GM19025 (cell line): ENCODE measurements around the gene TBCEL.

Experiments
- ATAC-seq: cut with Tn5 transposase; IDR thresholded peaks from one replicate; pipeline ENCODE4 v1.9.1; 2021; ENCODE audit warnings: mild to moderate bottlenecking, low read depth, moderate library complexity; ENCODE audit not compliant: unreplicated experiment

TBCEL gene, protein sequence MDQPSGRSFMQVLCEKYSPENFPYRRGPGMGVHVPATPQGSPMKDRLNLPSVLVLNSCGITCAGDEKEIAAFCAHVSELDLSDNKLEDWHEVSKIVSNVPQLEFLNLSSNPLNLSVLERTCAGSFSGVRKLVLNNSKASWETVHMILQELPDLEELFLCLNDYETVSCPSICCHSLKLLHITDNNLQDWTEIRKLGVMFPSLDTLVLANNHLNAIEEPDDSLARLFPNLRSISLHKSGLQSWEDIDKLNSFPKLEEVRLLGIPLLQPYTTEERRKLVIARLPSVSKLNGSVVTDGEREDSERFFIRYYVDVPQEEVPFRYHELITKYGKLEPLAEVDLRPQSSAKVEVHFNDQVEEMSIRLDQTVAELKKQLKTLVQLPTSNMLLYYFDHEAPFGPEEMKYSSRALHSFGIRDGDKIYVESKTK

DNA sequence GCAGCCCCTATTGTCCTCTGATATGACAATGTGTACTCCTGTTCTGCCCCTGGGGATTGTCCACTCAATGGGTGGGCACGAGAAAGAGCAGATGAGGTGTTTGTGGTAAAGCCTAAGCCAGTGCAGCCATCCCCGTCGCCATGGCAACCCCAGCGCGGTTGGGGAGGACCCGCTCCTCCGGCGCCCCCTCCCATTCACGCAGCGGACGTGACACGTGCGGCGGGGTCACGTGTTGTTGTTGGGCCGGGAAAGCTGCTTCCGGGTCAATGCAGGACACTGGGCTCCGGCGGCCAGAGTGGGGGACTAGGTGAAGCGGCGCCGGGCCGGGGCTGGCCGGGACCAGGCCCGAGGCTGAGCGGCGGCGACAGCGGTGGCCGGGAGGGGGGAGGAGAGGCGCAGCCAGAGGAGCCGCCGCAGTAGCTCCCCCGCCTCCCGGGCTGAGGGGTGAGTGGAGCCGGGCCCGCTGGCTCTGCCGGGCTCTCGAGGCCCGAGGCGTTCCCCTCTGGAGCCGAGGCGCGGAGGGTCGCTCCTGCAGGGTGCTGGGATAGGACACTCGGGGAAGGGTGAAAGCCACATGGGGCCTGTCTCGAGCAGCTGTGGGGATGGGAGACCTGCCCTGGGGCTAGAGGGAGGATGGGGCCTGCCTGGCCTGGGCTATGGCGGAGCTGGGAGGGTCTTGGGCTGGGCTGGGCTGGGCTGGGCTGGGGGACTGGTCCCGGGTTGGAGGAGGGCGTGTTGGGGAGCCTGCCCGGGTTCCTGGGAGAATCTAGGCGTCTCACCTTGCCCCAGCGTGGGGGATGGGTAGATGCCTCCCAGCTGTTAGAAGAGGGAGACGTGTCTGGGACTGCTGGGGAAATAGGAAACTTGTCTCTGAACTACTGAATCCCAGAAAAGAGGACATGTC lies at the start of gene TBCEL:
TSS of gene TBCEL (plus strand) at position 255 of the 904 bp plus-strand sequence. CDS start 21,589 bp downstream, outside the sequence.
- peak; percentile 98 for ATAC-seq

DNA sequence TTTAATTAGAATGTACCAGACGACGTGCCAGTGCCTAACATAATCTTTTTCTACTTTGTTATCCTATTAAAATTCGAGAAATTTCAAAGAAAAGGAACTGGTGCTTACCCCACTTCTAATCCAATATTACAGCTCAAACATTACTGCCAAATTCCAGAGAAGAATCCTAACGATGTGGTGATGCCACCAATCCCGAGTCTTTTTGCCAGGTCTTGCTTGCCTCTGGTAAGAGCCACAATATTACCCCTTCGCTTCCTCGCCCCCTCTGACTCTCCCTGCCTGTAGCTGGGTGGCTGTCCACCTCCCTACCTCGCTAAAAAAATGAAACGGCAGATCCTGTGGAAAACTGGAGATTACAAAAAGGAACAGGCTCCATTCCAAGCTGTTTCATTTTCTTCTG lies 49.4 kb upstream of the TBCEL start:
- no peak for ATAC-seq

GRCh38 chr11:120974965-120975364 lies 48.9 kb upstream of the TBCEL start:
- ATAC-seq, result no peak

- no peak for ATAC-seq
These were observed 46.4 kb upstream of the TBCEL start for GRCh38 chr11:120977266-120978137.

- no peak for ATAC-seq
These were observed 45.2 kb upstream of the TBCEL start for GRCh38 chr11:120978701-120979100.

DNA sequence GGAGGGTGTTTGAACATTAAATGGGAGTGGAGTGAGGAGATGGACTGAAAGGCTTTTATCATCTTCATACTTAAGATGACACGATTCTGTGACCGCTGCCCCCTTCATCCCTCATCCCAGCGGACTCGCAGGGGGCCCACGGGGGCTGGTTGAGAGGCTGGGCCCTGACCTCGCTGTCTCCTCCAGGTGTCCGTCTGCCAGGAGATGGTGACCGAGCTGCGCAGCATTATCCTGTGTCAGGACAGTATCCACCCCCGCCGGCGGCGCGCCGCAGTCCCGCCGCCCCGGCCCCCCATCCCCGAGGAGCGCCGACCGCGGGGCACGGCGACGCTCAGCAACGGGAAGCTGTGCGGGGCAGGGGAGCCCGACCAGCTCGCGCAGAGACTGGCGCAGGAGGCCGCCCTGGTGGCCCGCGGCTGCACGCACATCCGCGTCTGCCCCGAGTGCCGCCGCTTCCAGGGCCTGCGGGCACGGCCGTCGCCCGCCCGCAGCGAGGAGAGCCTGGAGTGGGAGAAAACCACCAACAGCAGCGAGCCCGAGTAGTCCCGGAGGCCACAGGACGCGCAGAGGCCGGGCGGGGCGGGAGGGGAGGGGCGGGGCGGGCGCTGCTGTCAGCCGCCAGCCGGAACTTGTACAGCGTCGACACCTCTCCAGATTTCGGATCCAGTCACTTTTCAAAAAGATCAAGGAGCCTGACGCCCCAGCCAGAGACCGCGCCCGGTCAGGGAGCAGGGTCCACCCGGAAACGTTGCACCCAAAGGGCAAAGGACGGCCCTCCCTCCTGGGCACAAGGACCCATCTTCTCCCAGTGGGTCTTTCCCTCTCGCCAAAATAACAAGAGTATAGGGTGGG lies 38.0 kb upstream of the TBCEL start:
- ATAC-seq, result no peak

- ATAC-seq, result no peak
These were observed 35.3 kb upstream of the TBCEL start for GRCh38 chr11:120988603-120989002.

- ATAC-seq, result no peak
These were observed 31.8 kb upstream of the TBCEL start for GRCh38 chr11:120991830-120992686.

DNA sequence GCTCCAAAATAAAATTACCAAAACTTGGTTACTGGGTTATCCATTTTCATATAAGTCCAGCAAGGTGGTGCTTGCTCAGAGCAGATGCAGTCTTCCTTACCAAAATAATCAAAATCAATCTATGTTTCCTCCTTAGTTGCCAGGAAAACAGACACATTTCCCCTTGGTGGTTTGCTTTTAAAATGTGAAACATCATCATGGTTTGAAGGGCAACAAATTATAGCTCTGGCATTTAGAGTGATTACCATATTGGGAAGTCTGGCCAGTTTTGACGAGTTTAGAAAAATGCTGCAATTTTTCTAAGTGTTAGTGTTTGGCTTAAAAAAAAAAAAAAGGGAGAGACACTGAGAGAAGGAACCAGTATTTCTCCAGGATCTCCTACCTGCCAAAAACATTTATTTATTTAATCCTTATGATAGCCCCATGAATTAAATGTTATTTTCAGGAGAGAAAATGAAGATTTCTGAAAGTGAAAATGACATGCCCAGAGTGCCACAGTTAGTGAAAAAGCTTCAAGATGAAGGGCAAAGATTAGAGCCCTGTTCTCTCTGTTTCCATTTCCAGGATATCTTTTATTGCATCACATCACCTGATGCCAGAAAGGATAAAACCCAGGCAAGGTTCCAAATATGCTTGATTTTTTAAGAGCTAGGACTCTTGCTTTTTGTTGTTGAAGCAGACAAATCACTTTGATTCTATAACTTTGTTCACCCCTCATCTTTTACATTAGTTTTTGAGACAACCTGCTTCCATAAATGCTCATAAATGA lies 29.6 kb upstream of the TBCEL start:
- no peak for ATAC-seq

DNA sequence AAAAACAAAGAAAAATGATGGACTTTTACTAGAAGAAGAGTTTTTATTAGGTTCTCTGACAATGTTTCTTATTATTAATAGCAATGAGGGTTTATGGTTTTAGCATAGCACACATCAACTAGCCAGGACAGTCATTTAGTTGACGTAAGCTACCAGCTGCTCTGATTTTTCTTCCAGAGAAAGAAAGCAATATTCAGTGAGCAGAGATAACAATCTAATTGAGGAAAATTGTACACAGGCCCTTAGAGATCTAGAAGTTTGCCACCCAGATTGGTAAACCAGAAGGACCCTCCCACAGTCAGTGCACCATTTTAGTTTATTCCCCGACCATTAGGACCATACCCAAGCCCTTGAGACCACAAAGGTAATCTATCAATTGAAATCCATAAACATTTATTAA lies 28.7 kb upstream of the TBCEL start:
- no peak for ATAC-seq

GRCh38 chr11:120996973-120997372 lies 26.9 kb upstream of the TBCEL start:
- no peak for ATAC-seq

DNA sequence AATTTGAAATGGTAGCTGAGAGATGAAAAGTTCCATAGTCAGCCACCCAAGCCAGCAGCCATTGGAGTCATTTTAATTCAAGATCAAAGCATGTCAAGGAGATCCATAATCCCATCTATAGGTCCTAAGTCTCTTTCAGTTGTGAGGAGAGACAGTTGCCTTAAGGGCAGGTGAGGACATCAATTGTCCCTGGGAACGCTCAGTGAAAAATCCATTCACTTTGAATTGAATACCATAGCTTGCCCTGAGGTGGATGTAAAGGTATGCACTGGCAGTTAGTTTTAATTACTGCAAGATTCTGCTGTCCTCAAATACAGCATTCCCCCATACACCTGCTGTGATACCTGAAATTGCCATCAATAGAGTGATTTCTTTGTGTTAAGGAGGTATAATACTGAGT lies 25.3 kb upstream of the TBCEL start:
- no peak for ATAC-seq

- ATAC-seq, result no peak
These were observed 19.6 kb upstream of the TBCEL start for GRCh38 chr11:121004206-121004840.

GRCh38 chr11:121006922-121007321 lies 17.0 kb upstream of the TBCEL start:
- ATAC-seq, result no peak

DNA sequence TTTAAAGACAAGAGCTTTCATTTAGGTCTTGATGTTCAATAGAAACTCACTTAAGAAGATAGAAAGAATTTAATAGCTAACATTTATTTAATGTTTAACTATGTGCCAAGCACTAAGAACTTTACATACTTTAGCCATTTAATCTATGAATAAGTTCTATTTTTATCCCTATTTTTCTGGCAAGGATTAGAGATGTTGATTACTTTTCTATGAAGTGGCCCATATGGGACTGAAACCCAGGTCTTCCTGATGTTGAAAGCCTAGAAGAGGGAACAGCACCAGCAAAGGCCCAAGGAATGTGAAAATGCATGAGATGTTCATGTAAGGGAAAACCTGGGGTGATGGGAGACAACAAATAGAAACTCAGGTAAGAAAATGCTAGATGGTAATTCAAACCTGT lies 15.4 kb upstream of the TBCEL start:
- no peak for ATAC-seq

GRCh38 chr11:121012091-121012490 lies 11.8 kb upstream of the TBCEL start:
- ATAC-seq, result no peak

GRCh38 chr11:121018746-121019145 lies 5.2 kb upstream of the TBCEL start:
- ATAC-seq, result no peak
